Retinal pigment epithelial cell (primary cell): Measurements from ENCODE around the gene PEX5L.
"Not testable (repeated sequence)": the region's sequence is repeated elsewhere in the genome, so short reads cannot be mapped to it uniquely, and the experiment has no call there.

Source experiments
- DNase-seq: peaks from one replicate; pipeline ENCODE4 v3.0.0-alpha.2; 2010; ENCODE audit warnings: low read depth
- H3K4me3 ChIP-seq: 2 replicates; pipeline ENCODE4 v1.5.1; 2011; ENCODE audit warnings: mild to moderate bottlenecking, low read length, control low read depth, moderate library complexity
- TF ChIP-seq, protein P1 (sequence below): conservative IDR thresholded peaks from 2 replicates; pipeline ENCODE4 v1.5.1; 2011; ENCODE audit warnings: low read depth, low read length, control low read depth, inconsistent platforms

The PEX5L gene

DNA sequence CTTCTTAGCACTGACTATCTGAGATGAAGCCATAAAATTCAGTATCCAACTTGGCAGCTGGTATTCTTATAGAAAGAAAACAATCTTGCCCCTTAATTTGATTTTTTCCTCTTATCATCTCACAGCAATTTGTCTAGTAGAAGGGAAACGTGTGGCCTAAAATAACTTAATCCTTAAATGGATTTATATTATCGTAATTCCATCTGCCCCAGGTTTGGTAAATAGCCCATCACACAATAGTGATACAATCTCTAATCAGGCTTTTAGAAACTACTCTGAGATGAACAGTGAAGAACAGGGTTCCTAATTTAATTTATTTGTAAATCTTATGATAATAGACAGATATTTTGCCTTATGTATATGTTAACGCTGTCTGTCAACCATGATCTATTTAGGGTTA is 24.8 kb downstream of the PEX5L start:
- H3K4me3 ChIP-seq, result no peak overlapping the region
- TF ChIP-seq, protein P1, sequence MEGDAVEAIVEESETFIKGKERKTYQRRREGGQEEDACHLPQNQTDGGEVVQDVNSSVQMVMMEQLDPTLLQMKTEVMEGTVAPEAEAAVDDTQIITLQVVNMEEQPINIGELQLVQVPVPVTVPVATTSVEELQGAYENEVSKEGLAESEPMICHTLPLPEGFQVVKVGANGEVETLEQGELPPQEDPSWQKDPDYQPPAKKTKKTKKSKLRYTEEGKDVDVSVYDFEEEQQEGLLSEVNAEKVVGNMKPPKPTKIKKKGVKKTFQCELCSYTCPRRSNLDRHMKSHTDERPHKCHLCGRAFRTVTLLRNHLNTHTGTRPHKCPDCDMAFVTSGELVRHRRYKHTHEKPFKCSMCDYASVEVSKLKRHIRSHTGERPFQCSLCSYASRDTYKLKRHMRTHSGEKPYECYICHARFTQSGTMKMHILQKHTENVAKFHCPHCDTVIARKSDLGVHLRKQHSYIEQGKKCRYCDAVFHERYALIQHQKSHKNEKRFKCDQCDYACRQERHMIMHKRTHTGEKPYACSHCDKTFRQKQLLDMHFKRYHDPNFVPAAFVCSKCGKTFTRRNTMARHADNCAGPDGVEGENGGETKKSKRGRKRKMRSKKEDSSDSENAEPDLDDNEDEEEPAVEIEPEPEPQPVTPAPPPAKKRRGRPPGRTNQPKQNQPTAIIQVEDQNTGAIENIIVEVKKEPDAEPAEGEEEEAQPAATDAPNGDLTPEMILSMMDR, result no peak
- DNase-seq, result no peak

DNA sequence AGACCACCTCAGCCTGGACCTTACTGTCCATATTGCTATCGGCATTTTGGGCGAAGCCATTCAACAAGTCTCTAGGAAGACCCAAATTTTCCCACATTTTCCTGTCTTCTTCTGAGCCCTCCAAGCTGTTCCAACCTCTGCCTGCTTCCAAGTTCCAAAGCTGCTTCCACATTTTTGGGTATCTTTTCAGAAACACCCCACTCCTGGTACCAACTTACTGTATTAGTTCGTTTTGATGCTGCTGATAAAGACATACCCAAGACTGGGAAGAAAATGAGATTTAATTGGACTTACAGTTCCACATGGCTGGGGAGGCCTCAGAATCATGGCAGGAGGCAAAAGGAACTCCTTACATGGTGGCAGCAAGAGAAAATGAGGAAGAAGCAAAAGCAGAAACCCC is 28.4 kb downstream of the PEX5L start:
- not testable (repeated sequence) for H3K4me3 ChIP-seq, DNase-seq

DNA sequence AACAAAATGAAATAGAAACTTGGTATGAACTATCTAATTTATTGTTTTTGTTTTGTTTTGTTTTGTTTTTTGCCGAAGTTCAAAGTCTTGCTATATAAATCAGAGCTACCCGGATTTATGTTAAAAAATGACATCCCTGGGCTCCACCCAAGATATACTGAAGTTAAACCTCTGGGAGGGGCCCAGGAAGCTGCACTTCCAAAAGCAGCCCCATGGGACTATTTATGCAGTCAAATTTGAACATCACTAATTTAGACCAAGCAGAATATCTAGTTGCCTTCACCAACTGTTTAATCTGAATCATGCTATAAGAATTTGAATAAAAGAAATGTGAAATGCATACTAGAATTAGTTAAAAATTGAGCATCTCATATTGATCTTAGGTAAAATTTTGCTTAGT is 32.2 kb downstream of the PEX5L start:
- TF ChIP-seq, protein P1, result no peak
- no peak for DNase-seq
- no peak overlapping the region for H3K4me3 ChIP-seq

- no peak for DNase-seq
- TF ChIP-seq, protein P1, result no peak
- H3K4me3 ChIP-seq, result no peak overlapping the region
Measured at GRCh38 chr3:180002006-180002405, 34.7 kb downstream of the PEX5L start.

DNA sequence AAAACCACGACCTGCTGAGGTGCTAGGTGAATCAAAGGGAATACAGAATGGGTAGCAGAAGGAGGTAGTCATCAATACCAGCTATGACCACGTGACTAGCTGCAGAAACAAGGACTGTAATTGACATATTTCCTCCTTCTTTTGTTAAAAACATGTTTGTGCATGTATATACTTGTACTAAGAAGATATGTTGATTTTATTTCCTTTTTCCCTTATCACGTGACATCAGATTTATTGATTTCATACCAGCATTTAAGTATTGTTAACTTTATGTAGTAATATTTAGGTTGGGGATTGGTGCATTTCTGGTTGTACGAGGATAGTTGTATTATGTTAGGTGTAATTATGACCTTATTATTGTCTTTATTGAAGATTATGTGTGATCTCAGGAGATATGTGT is 36.2 kb downstream of the PEX5L start:
- H3K4me3 ChIP-seq, result no peak overlapping the region
- no peak for DNase-seq
- TF ChIP-seq, protein P1, result no peak

GRCh38 chr3:179995406-179995805 is 41.3 kb downstream of the PEX5L start:
- DNase-seq, result no peak
- no peak overlapping the region for H3K4me3 ChIP-seq
- TF ChIP-seq, protein P1, result no peak

GRCh38 chr3:179991883-179992282 is 44.9 kb downstream of the PEX5L start:
- TF ChIP-seq, protein P1, result no peak
- no peak for DNase-seq
- H3K4me3 ChIP-seq, result no peak overlapping the region

- no peak overlapping the region for H3K4me3 ChIP-seq
- no peak for DNase-seq
- TF ChIP-seq, protein P1, result no peak
Measured at GRCh38 chr3:179991104-179991503, 45.6 kb downstream of the PEX5L start.
